HepG2 (cell line): ENCODE results near the gene ELL. TPM values are rescaled to one million over a fixed set of nuclear protein-coding genes. Genes with fewer than 3 reads are reported as not detected.

ENCODE experiments used
- ATAC-seq: fragments of 200-7000 bp; cut with Tn5 transposase; 3 replicates; pipeline ENCODE4 v1.9.1; 2020; ENCODE audit warnings: mild to moderate bottlenecking, moderate library complexity
- BruUV-seq: library from RNA; stranded (reverse); fragments of 400-500 nt; replicated peaks from 2 replicates; lab custom pipeline; 2021; lab: Mats Ljungman, UMichigan
- CTCF ChIA-PET: fragments of 300-600 bp; formaldehyde crosslinking; extraction: SDS; loops from one replicate; lab custom pipeline; 2021; ENCODE audit warnings: low total read pairs, inconsistent platforms, low intra/inter-chr PET ratio; lab: Yijun Ruan, JAX
- POLR2A ChIA-PET: fragments of 350-600 bp; sonication (Branson Sonifier 250); formaldehyde crosslinking; loops from one replicate; lab custom pipeline; 2020; ENCODE audit warnings: antibody characterized with exemption, inconsistent platforms; lab: Yijun Ruan, JAX
- DNase-seq: peaks from one replicate; pipeline ENCODE4 v3.0.0-alpha.2; 2015; ENCODE audit warnings: low spot score
- FAIRE-seq: peaks from 3 replicates; lab custom pipeline; 2011; peaks lifted over from hg19 to GRCh38; lab: Jason Lieb, UNC
- H2AFZ ChIP-seq: one replicate; pipeline ENCODE4 v1.6.1; 2011; ENCODE audit warnings: low read length, inconsistent platforms
- H3K27ac ChIP-seq: fragments of 300-600 bp; 3 replicates; pipeline ENCODE4 v1.8.0; 2011; ENCODE audit warnings: mixed run types, mild to moderate bottlenecking, mixed read lengths, low read length, inconsistent platforms; ENCODE audit not compliant: insufficient read depth; ENCODE audit errors: extremely low read length
- H3K27me3 ChIP-seq, 2 experiments: fragments of 200-600 bp in 1 of 2; 2 replicates in 1 of 2; 3 replicates in 1 of 2; pipeline versions ENCODE4 v1.6.0 to v1.8.0; 2011; ENCODE audit warnings: low read length in 2 of 2, mild to moderate bottlenecking in 2 of 2, moderate library complexity in 2 of 2, inconsistent platforms in 1 of 2; ENCODE audit not compliant: insufficient read depth in 2 of 2, control insufficient read depth in 1 of 2
- H3K36me3 ChIP-seq, 2 experiments: fragments of 200-600 bp in 1 of 2; replicated peaks in 1 of 2; 2 replicates in 1 of 2; 3 replicates in 1 of 2; pipeline versions ENCODE4 v1.5.1 to v1.8.0; 2011; ENCODE audit warnings: low read length in 2 of 2, inconsistent platforms in 1 of 2; ENCODE audit not compliant: insufficient read depth in 2 of 2, control insufficient read depth in 1 of 2
- H3K4me1 ChIP-seq: 2 replicates; pipeline ENCODE4 v1.5.1; 2012; ENCODE audit warnings: low read length, inconsistent platforms; ENCODE audit not compliant: insufficient read depth
- H3K4me2 ChIP-seq: 2 replicates; pipeline ENCODE4 v1.6.0; 2011; ENCODE audit warnings: low read depth, low read length, inconsistent platforms
- H3K4me3 ChIP-seq, 3 experiments: fragments of 200-600 bp in 1 of 3; sonication (generic), shearing (Covaris generic) in 1 of 3; replicated peaks in 1 of 3; 2 replicates each; pipeline ENCODE4 v1.5.1; 2011 to 2016; ENCODE audit warnings: low read length in 3 of 3, inconsistent platforms in 2 of 3, low read depth in 2 of 3, mild to moderate bottlenecking in 2 of 3, control low read depth in 1 of 3, mixed read lengths in 1 of 3; ENCODE audit not compliant: insufficient read depth in 1 of 3
- H3K79me2 ChIP-seq: one replicate; pipeline ENCODE4 v1.6.1; 2011; ENCODE audit warnings: low read length, inconsistent platforms; ENCODE audit not compliant: insufficient read depth
- H3K9ac ChIP-seq: 2 replicates; pipeline ENCODE4 v1.6.0; 2011; ENCODE audit warnings: mild to moderate bottlenecking, low read depth, low read length, inconsistent platforms; ENCODE audit not compliant: insufficient read depth
- H3K9me3 ChIP-seq: 2 replicates; pipeline ENCODE4 v1.5.1; 2012; ENCODE audit warnings: mild to moderate bottlenecking, low read length
- H4K20me1 ChIP-seq: 2 replicates; pipeline ENCODE4 v1.6.0; 2011; ENCODE audit warnings: inconsistent platforms, mild to moderate bottlenecking, low read length, moderate library complexity; ENCODE audit not compliant: insufficient read depth
- BCL6 ChIP-seq: IDR thresholded peaks from 2 replicates; pipeline ENCODE4 v1.6.1; 2016; ENCODE audit warnings: missing genetic modification reagents, missing compliant biosample characterization
- CENPX ChIP-seq: sonication (generic); formaldehyde crosslinking; IDR thresholded peaks from 2 replicates; pipeline ENCODE4 v1.9.0; 2021; ENCODE audit warnings: mild to moderate bottlenecking, missing genetic modification reagents, moderate library complexity
- DRAP1 ChIP-seq: IDR thresholded peaks from 2 replicates; pipeline ENCODE4 v1.6.1; 2016; ENCODE audit warnings: missing genetic modification reagents, missing compliant biosample characterization
- JUNB ChIP-seq: sonication (generic); formaldehyde crosslinking; IDR thresholded peaks from 2 replicates; pipeline ENCODE4 v1.8.0; 2022; ENCODE audit warnings: missing genetic modification reagents, mild to moderate bottlenecking, borderline replicate concordance
- PLSCR1 ChIP-seq: sonication (generic); formaldehyde crosslinking; IDR thresholded peaks from 2 replicates; pipeline ENCODE4 v1.5.0; 2020; ENCODE audit warnings: missing genetic modification reagents, mild to moderate bottlenecking, borderline replicate concordance
- SAP130 ChIP-seq: IDR thresholded peaks from 2 replicates; pipeline ENCODE4 v1.6.1; 2016; ENCODE audit warnings: low read depth
- U2AF2 ChIP-seq: fragments of 200-400 bp; formaldehyde crosslinking; IDR thresholded peaks from 2 replicates; pipeline ENCODE4 v1.6.1; 2017; ENCODE audit warnings: low read depth, mild to moderate bottlenecking, low read length
- ZBTB21 ChIP-seq: sonication (generic); formaldehyde crosslinking; IDR thresholded peaks from 2 replicates; pipeline ENCODE4 v1.4.0; 2020; ENCODE audit warnings: missing genetic modification reagents
- ZNF276 ChIP-seq: sonication (generic); formaldehyde crosslinking; IDR thresholded peaks from 2 replicates; pipeline ENCODE4 v1.4.0; 2020; ENCODE audit warnings: mild to moderate bottlenecking, low read depth, missing genetic modification reagents
- ZNF496 ChIP-seq: sonication (generic); formaldehyde crosslinking; IDR thresholded peaks from 2 replicates; pipeline ENCODE4 v1.8.1; 2023; ENCODE audit warnings: mild to moderate bottlenecking, moderate library complexity, missing genetic modification reagents; ENCODE audit not compliant: insufficient replicate concordance
- ZNF572 ChIP-seq: sonication (generic); formaldehyde crosslinking; IDR thresholded peaks from 2 replicates; pipeline ENCODE4 v1.5.1; 2020; ENCODE audit warnings: mild to moderate bottlenecking, missing genetic modification reagents
- ZNF878 ChIP-seq: sonication (generic); formaldehyde crosslinking; IDR thresholded peaks from 2 replicates; pipeline ENCODE4 v1.8.1; 2023; ENCODE audit warnings: mild to moderate bottlenecking, missing genetic modification reagents, moderate library complexity
- WGBS: methylation state at CpG from one replicate; pipeline ENCODE4 v1.1.6; 2017; ENCODE audit warnings: low lambda C conversion rate; 5-methylcytosine and 5-hydroxymethylcytosine counted together
- in situ Hi-C: cut with HindIII; loops from 2 replicates; pipeline ENCODE4 v1.10.0; 2017; ENCODE audit warnings: low pct_unique_long_range_greater_than_20kb; ENCODE audit not compliant: extremely low pct_ligation_motif_present
- intact Hi-C: fragments of 100-400 bp; cut with micrococcal nuclease; formaldehyde crosslinking; loops from one replicate; pipeline ENCODE4 v1.10.0; 2022; ENCODE audit not compliant: unreplicated experiment
- polyA plus RNA-seq, 8 experiments: library from polyadenylated mRNA; depleted of rRNA in 3 of 8; stranded (reverse) in 7 of 8; unstranded in 1 of 8; fragments of >200 nt; fragmentation: Illumina TruSeq in 4 of 8; extraction: Trizol in 4 of 8; gene quantifications; 2 replicates each; pipeline versions ENCODE4 v1.2.1 to v1.2.3, GENCODE V29; 2011 to 2016; ENCODE audit warnings: low read depth in 4 of 8, missing spikeins in 1 of 8, mixed read lengths in 1 of 8; ENCODE audit not compliant: insufficient read depth in 1 of 8
- total RNA-seq, 5 experiments: library from RNA; depleted of rRNA; stranded (reverse); fragments of >200 nt; fragmentation: Illumina TruSeq; extraction: Trizol; gene quantifications; 2 replicates each; pipeline ENCODE4 v1.2.3, GENCODE V29; 2016; ENCODE audit warnings: low read depth in 1 of 5

ELL gene
- total and polyA plus RNA-seq, 2 of the 13 experiments (the other 11 are each of a cell fraction or from before 2014, with no cell fraction given) = 3.7 to 5.4 TPM

GRCh38 chr19:18558604-18559003 is 36.7 kb upstream of the ELL start:
- WGBS = 49% methylated on average over 3 of the region's 3 CpGs
- H3K27ac ChIP-seq = peak overlapping the region; percentile 50
- peak overlapping the region; percentile 83 for H3K4me2 ChIP-seq
- H3K9ac ChIP-seq = peak overlapping the region; percentile 81
- ATAC-seq (no peak), FAIRE-seq (no peak)
- H4K20me1 ChIP-seq = no peaks in the 10 kb centered on the region
- no TSS peak for BruUV-seq
- CTCF ChIA-PET = no interaction called here
- H3K4me1 ChIP-seq = peaks cover 38% of the 10 kb centered on the region
- TF ChIP-seq ZNF572 = no peak
- TF ChIP-seq CENPX (CRISPR knock-in tag) = 0 out of 2 replicates have a peak, but pooled peaks have one; percentile 35
- no peak for TF ChIP-seq ZNF496 (CRISPR knock-in tag)
- TF ChIP-seq U2AF2 = no peak
- 0 out of 2 replicates have a peak, but pooled peaks have one; percentile 40 for TF ChIP-seq PLSCR1
- TF ChIP-seq DRAP1 (CRISPR knock-in tag) = no peak
- TF ChIP-seq SAP130 (CRISPR knock-in tag) = no peak
- TF ChIP-seq ZBTB21 (CRISPR knock-in tag) = no peak
- TF ChIP-seq ZNF878 (CRISPR knock-in tag) = no peak
- no peak for TF ChIP-seq ZNF276
- TF ChIP-seq JUNB (CRISPR knock-in tag) = no peak
- no peak for TF ChIP-seq BCL6 (CRISPR knock-in tag)
- TF ChIP-seq, all 625 proteins: peak for 2
- peak overlapping the region; percentile 69 to 90 (median 86) for H3K4me3 ChIP-seq
- H3K36me3 ChIP-seq = peaks cover 5 to 17% of the 10 kb centered on the region in 2 experiments; a peak in 4 of 5 replicates
- intact Hi-C loops = no loop called here
- POLR2A ChIA-PET = interaction anchor here (0.6 to 3.0 kb wide), 7 partner anchors 12 to 274 kb away, joined by 3 to 55 read pairs (median 13); partner anchors contain the start of genes ELL, REX1BD and UBA52
- no peaks in the 10 kb centered on the region; a peak in 1 of 5 replicates for H3K27me3 ChIP-seq
- in situ Hi-C loops = no loop called here
- DNase-seq = no peak
- no peaks in the 10 kb centered on the region for H3K9me3 ChIP-seq
- no peak overlapping the region for H2AFZ ChIP-seq
- H3K79me2 ChIP-seq = peaks cover 21% of the 10 kb centered on the region
